PC-3 (cell line): Measurements from ENCODE around the gene UFC1. TPM values are rescaled to one million over a fixed set of nuclear protein-coding genes. Genes with fewer than 3 reads are reported as not detected.
A peak's percentile ranks its signal among the peaks of the same experiment; 100 is the strongest.

Experiments used
- ATAC-seq: fragments of 200-7000 bp; cut with Tn5 transposase; 2 replicates; pipeline ENCODE4 v1.9.1; 2020; ENCODE audit warnings: mild to moderate bottlenecking, moderate library complexity
- BruUV-seq: library from RNA; stranded (reverse); fragments of 400-500 nt; replicated peaks from 2 replicates; lab custom pipeline; 2021; lab: Mats Ljungman, UMichigan
- CTCF ChIA-PET: fragments of 300-600 bp; sonication (Branson Sonifier 250); formaldehyde crosslinking; loops from one replicate; lab custom pipeline; 2022; ENCODE audit warnings: antibody characterized with exemption; lab: Charles Lee
- POLR2A ChIA-PET: fragments of 300-600 bp; sonication (Branson Sonifier 250); formaldehyde crosslinking; loops from one replicate; lab custom pipeline; 2022; ENCODE audit warnings: antibody characterized with exemption; ENCODE audit not compliant: unreplicated experiment; lab: Charles Lee
- DNase-seq: peaks from one replicate; pipeline ENCODE4 v3.0.0-alpha.2; 2015
- H2AFZ ChIP-seq: fragments of 300-600 bp; sonication (generic); 2 replicates; pipeline ENCODE4 v1.6.0; 2016; ENCODE audit warnings: antibody characterized with exemption, low read length
- H3F3A ChIP-seq: fragments of 300-600 bp; sonication (generic); one replicate; pipeline ENCODE4 v1.6.0; 2017; ENCODE audit warnings: antibody characterized with exemption, low read length, control low read depth, mild to moderate bottlenecking; ENCODE audit not compliant: unreplicated experiment
- H3K27ac ChIP-seq: fragments of 300-600 bp; sonication (generic); 2 replicates; pipeline ENCODE4 v1.5.1; 2016; ENCODE audit warnings: mild to moderate bottlenecking, low read length
- H3K27me3 ChIP-seq: fragments of 300-600 bp; sonication (generic); 2 replicates; pipeline ENCODE4 v1.6.1; 2016; ENCODE audit warnings: low read length, mixed read lengths
- H3K36me3 ChIP-seq: fragments of 300-600 bp; sonication (generic); 2 replicates; pipeline ENCODE4 v1.6.1; 2016; ENCODE audit warnings: low read depth, mixed run types, low read length, mixed read lengths
- H3K4me1 ChIP-seq: fragments of 300-600 bp; sonication (generic); 2 replicates; pipeline ENCODE4 v1.5.1; 2016; ENCODE audit warnings: low read length; ENCODE audit not compliant: insufficient read depth
- H3K4me2 ChIP-seq: fragments of 300-600 bp; sonication (generic); 2 replicates; pipeline ENCODE4 v1.6.0; 2016; ENCODE audit warnings: low read length
- H3K4me3 ChIP-seq: fragments of 300-600 bp; sonication (generic); 2 replicates; pipeline ENCODE4 v1.5.1; 2016; ENCODE audit warnings: mild to moderate bottlenecking, low read length, mixed read lengths
- H3K79me2 ChIP-seq: fragments of 300-600 bp; sonication (generic); 2 replicates; pipeline ENCODE4 v1.6.1; 2017; ENCODE audit warnings: low read length, mixed read lengths
- H3K9ac ChIP-seq: fragments of 300-600 bp; sonication (generic); 2 replicates; pipeline ENCODE4 v1.6.0; 2016; ENCODE audit warnings: mild to moderate bottlenecking, low read length
- H3K9me2 ChIP-seq: fragments of 300-600 bp; sonication (generic); replicated peaks from 2 replicates; pipeline ENCODE4 v1.6.1; 2016; ENCODE audit warnings: mixed run types, low read length, mixed read lengths
- H3K9me3 ChIP-seq: fragments of 300-600 bp; sonication (generic); 2 replicates; pipeline ENCODE4 v1.6.1; 2016; ENCODE audit warnings: low read length, mixed read lengths
- H4K20me1 ChIP-seq: fragments of 300-600 bp; sonication (generic); 2 replicates; pipeline ENCODE4 v1.6.1; 2016; ENCODE audit warnings: low read length, mixed read lengths
- CTCF ChIP-seq: fragments of 300-600 bp; sonication (generic); conservative IDR thresholded peaks from 2 replicates; pipeline ENCODE4 v1.5.1; 2017; ENCODE audit warnings: antibody characterized with exemption, low read depth, mild to moderate bottlenecking, low read length
- EZH2 ChIP-seq: fragments of 300-600 bp; sonication (generic); IDR thresholded peaks from one replicate; pipeline ENCODE4 v1.6.1; 2017; ENCODE audit warnings: antibody characterized with exemption, mild to moderate bottlenecking, low read length; ENCODE audit not compliant: unreplicated experiment
- EZH2phosphoT487 ChIP-seq: fragments of 300-600 bp; sonication (generic); IDR thresholded peaks from 2 replicates; pipeline ENCODE4 v1.6.1; 2018; ENCODE audit warnings: mild to moderate bottlenecking, antibody characterized with exemption, low read length, borderline replicate concordance
- intact Hi-C: fragments of 100-400 bp; cut with micrococcal nuclease; formaldehyde crosslinking; loops from 2 replicates; pipeline ENCODE4 v1.9.0; 2023
- total RNA-seq: library from RNA; depleted of rRNA; stranded (reverse); fragments of >200 nt; gene quantifications from 2 replicates; pipeline ENCODE4 v1.2.3, GENCODE V29; 2014

Gene UFC1
- total RNA-seq, 1 experiment from 2014 or later = 113 TPM

- no peak overlapping the region for H3K27ac ChIP-seq
- BruUV-seq = no TSS peak
- H2AFZ ChIP-seq = no peak overlapping the region
- no peak for TF ChIP-seq EZH2phosphoT487
- no peaks in the 10 kb centered on the region for H3K9me2 ChIP-seq
- H3K4me1 ChIP-seq = peaks cover 19% of the 10 kb centered on the region
- ATAC-seq (no peak), DNase-seq (no peak)
- no peaks in the 10 kb centered on the region for H3K9me3 ChIP-seq
- H3F3A ChIP-seq = no peaks in the 10 kb centered on the region
- H3K27me3 ChIP-seq = no peaks in the 10 kb centered on the region
- H3K79me2 ChIP-seq = peaks cover 4% of the 10 kb centered on the region
- no peak overlapping the region for H3K4me2 ChIP-seq
- no peaks in the 10 kb centered on the region for H4K20me1 ChIP-seq
- H3K9ac ChIP-seq = no peak overlapping the region
- no peak overlapping the region for H3K4me3 ChIP-seq
- intact Hi-C loops = no loop called here
- ChIA-PET CTCF (no interaction called here), POLR2A (no interaction called here)
- H3K36me3 ChIP-seq = no peaks in the 10 kb centered on the region
These were observed 43.9 kb downstream of the UFC1 start for GRCh38 chr1:161197560-161198193.

GRCh38 chr1:161198194-161198896 is 44.6 kb downstream of the UFC1 start:
- Histone ChIP-seq H3K79me2 (peaks cover 11% of the 10 kb centered on the region), H3K9me2 (no peaks in the 10 kb centered on the region), H3K36me3 (no peaks in the 10 kb centered on the region), H3K4me3 (no peak overlapping the region), H3K9me3 (no peaks in the 10 kb centered on the region), H3K27me3 (no peaks in the 10 kb centered on the region), H3F3A (no peaks in the 10 kb centered on the region), H3K27ac (no peak overlapping the region), H3K9ac (no peak overlapping the region), H3K4me1 (peaks cover 24% of the 10 kb centered on the region), H3K4me2 (no peak overlapping the region), H2AFZ (peak overlapping the region; percentile 15; the same call in 1 of the 2 replicates), H4K20me1 (no peaks in the 10 kb centered on the region)
- intact Hi-C loops = no loop called here
- TF ChIP-seq EZH2phosphoT487 (no peak), CTCF (no peak), EZH2 (no peak)
- ATAC-seq = no peak
- peak; percentile 44 for DNase-seq
- no TSS peak for BruUV-seq
- ChIA-PET CTCF (interaction anchor here (0.6 kb wide), 1 partner anchor 176 kb away, joined by 4 read pairs; no protein-coding TSS in a partner anchor), POLR2A (no interaction called here)

- H3K27me3 ChIP-seq = no peaks in the 10 kb centered on the region
- no peak for ATAC-seq
- H3F3A ChIP-seq = no peaks in the 10 kb centered on the region
- peak within 1 kb of the TSS; percentile 15; the same call in 1 of the 2 replicates for H2AFZ ChIP-seq
- H3K4me1 ChIP-seq = peaks cover 26% of the 10 kb centered on the region
- no peak within 1 kb of the TSS for H3K4me3 ChIP-seq
- no peak within 1 kb of the TSS for H3K4me2 ChIP-seq
- no peak for TF ChIP-seq CTCF
- TF ChIP-seq EZH2 = no peak
- TF ChIP-seq EZH2phosphoT487 = no peak
- intact Hi-C loops = no loop called here
- H3K9me3 ChIP-seq = no peaks in the 10 kb centered on the region
- no TSS peak for BruUV-seq
- no peak within 1 kb of the TSS for H3K9ac ChIP-seq
- DNase-seq = no peak
- CTCF ChIA-PET = interaction anchor here (0.6 kb wide), 1 partner anchor 176 kb away, joined by 4 read pairs; no protein-coding TSS in a partner anchor
- H3K9me2 ChIP-seq = no peaks in the 10 kb centered on the region
- no peaks in the 10 kb centered on the region for H4K20me1 ChIP-seq
- no peak within 1 kb of the TSS for H3K27ac ChIP-seq
- 0 out of 2 replicates have a peak, but pooled peaks cover 2% of the 10 kb centered on the region for H3K36me3 ChIP-seq
- POLR2A ChIA-PET = interaction anchor here (0.7 kb wide), 1 partner anchor 10 kb away, joined by 4 read pairs; no protein-coding TSS in a partner anchor
- peaks cover 17% of the 10 kb centered on the region for H3K79me2 ChIP-seq
These were observed 45.2 kb downstream of the UFC1 start, which contains the start of gene ADAMTS4 for GRCh38 chr1:161198897-161199431. Gene ADAMTS4 (minus strand): TSS chr1:161199054. CDS start chr1:161198627, 427 bp downstream.
